ENCODE results near the gene SORCS2.

DNA sequence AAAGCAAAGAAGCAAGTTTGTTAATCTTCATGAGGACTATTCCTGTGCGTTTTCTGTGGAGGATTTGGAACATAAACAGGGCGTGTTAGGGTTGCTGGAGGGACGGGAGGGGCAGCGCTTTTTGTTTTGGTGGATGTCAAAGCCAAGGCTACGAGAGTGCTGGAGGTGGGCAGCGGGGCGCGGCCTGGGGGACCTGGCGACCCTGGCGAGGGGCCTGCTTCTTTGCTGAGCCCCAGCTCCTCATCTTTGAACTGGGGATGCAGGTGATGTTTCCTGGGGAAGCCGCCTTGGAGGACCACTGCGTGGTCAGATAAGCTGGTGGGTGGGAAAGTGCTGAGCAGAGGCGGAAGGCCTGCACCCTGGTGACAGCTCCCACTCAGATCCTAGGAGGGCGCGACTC lies 55.2 kb downstream of the SORCS2 start:
- TF ChIP-seq, protein P1, sequence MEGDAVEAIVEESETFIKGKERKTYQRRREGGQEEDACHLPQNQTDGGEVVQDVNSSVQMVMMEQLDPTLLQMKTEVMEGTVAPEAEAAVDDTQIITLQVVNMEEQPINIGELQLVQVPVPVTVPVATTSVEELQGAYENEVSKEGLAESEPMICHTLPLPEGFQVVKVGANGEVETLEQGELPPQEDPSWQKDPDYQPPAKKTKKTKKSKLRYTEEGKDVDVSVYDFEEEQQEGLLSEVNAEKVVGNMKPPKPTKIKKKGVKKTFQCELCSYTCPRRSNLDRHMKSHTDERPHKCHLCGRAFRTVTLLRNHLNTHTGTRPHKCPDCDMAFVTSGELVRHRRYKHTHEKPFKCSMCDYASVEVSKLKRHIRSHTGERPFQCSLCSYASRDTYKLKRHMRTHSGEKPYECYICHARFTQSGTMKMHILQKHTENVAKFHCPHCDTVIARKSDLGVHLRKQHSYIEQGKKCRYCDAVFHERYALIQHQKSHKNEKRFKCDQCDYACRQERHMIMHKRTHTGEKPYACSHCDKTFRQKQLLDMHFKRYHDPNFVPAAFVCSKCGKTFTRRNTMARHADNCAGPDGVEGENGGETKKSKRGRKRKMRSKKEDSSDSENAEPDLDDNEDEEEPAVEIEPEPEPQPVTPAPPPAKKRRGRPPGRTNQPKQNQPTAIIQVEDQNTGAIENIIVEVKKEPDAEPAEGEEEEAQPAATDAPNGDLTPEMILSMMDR (IDR thresholded peaks at IDR 0.05), result no peak
- TF ChIP-seq EZH2 (IDR thresholded peaks at IDR 0.05), result no peak

Measured in neural progenitor cell (in vitro differentiated cells).